ENCODE results near the gene SECISBP2L.

Gene SECISBP2L

GRCh38 chr15:48945386-48945785 lies 100.9 kb downstream of the SECISBP2L start:
- TF ChIP-seq EZH2phosphoT487 (IDR thresholded peaks at IDR 0.05; ENCODE audit: borderline replicate concordance, low read length) = no peak
- TF ChIP-seq, protein P1, sequence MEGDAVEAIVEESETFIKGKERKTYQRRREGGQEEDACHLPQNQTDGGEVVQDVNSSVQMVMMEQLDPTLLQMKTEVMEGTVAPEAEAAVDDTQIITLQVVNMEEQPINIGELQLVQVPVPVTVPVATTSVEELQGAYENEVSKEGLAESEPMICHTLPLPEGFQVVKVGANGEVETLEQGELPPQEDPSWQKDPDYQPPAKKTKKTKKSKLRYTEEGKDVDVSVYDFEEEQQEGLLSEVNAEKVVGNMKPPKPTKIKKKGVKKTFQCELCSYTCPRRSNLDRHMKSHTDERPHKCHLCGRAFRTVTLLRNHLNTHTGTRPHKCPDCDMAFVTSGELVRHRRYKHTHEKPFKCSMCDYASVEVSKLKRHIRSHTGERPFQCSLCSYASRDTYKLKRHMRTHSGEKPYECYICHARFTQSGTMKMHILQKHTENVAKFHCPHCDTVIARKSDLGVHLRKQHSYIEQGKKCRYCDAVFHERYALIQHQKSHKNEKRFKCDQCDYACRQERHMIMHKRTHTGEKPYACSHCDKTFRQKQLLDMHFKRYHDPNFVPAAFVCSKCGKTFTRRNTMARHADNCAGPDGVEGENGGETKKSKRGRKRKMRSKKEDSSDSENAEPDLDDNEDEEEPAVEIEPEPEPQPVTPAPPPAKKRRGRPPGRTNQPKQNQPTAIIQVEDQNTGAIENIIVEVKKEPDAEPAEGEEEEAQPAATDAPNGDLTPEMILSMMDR (IDR thresholded peaks at IDR 0.05; ENCODE audit: low read depth, low read length, poor library complexity, severe bottlenecking) = no peak
- Histone ChIP-seq H3K9me2 (replicated peaks; ENCODE audit: control insufficient read depth, low read length) (no peaks in the 10 kb centered on the region; the same call in 1 of the 2 replicates), H4K20me1 (ENCODE audit: control insufficient read depth, insufficient read depth, low read depth, low read length) (no peaks in the 10 kb centered on the region), H3K27ac (ENCODE audit: low read depth, low read length) (no peak overlapping the region), H3K27me3 (ENCODE audit: control insufficient read depth, low read length) (peaks cover 5% of the 10 kb centered on the region; the same call in 1 of the 2 replicates), H3K4me2 (ENCODE audit: low read length) (no peak overlapping the region), H3K4me1 (ENCODE audit: control insufficient read depth, low read length) (no peaks in the 10 kb centered on the region), H3F3A (ENCODE audit: control insufficient read depth, insufficient read depth) (no peaks in the 10 kb centered on the region), H3K79me2 (ENCODE audit: control insufficient read depth, low read length) (no peaks in the 10 kb centered on the region), H3K36me3 (ENCODE audit: control insufficient read depth, low read length) (no peaks in the 10 kb centered on the region), H3K9me3 (ENCODE audit: control insufficient read depth, insufficient read depth, low read length) (no peaks in the 10 kb centered on the region), H3K4me3 (ENCODE audit: low read length) (no peak overlapping the region)

GRCh38 chr15:48941904-48942303 lies 104.3 kb downstream of the SECISBP2L start:
- no peaks in the 10 kb centered on the region for H3K9me3 ChIP-seq (ENCODE audit: control insufficient read depth, insufficient read depth, low read length)
- no peak overlapping the region for H3K27ac ChIP-seq (ENCODE audit: low read depth, low read length)
- H3K79me2 ChIP-seq (ENCODE audit: control insufficient read depth, low read length) = no peaks in the 10 kb centered on the region
- H3K27me3 ChIP-seq (ENCODE audit: control insufficient read depth, low read length) = peaks cover 5% of the 10 kb centered on the region; the same call in 1 of the 2 replicates
- no peak for TF ChIP-seq EZH2phosphoT487 (IDR thresholded peaks at IDR 0.05; ENCODE audit: borderline replicate concordance, low read length)
- TF ChIP-seq, protein P1 (IDR thresholded peaks at IDR 0.05; ENCODE audit: low read depth, low read length, poor library complexity, severe bottlenecking) = no peak
- H3K36me3 ChIP-seq (ENCODE audit: control insufficient read depth, low read length) = no peaks in the 10 kb centered on the region
- no peaks in the 10 kb centered on the region for H3F3A ChIP-seq (ENCODE audit: control insufficient read depth, insufficient read depth)
- no peak overlapping the region for H3K4me3 ChIP-seq (ENCODE audit: low read length)
- no peaks in the 10 kb centered on the region for H4K20me1 ChIP-seq (ENCODE audit: control insufficient read depth, insufficient read depth, low read depth, low read length)
- H3K9me2 ChIP-seq (replicated peaks; ENCODE audit: control insufficient read depth, low read length) = no peaks in the 10 kb centered on the region; the same call in 1 of the 2 replicates
- no peaks in the 10 kb centered on the region for H3K4me1 ChIP-seq (ENCODE audit: control insufficient read depth, low read length)
- H3K4me2 ChIP-seq (ENCODE audit: low read length) = no peak overlapping the region

GRCh38 chr15:48940508-48940907 lies 105.7 kb downstream of the SECISBP2L start:
- no peak overlapping the region for H3K4me2 ChIP-seq (ENCODE audit: low read length)
- no peaks in the 10 kb centered on the region for H3K79me2 ChIP-seq (ENCODE audit: control insufficient read depth, low read length)
- H3K9me3 ChIP-seq (ENCODE audit: control insufficient read depth, insufficient read depth, low read length) = no peaks in the 10 kb centered on the region
- H3K36me3 ChIP-seq (ENCODE audit: control insufficient read depth, low read length) = no peaks in the 10 kb centered on the region
- no peak overlapping the region for H3K27ac ChIP-seq (ENCODE audit: low read depth, low read length)
- H3F3A ChIP-seq (ENCODE audit: control insufficient read depth, insufficient read depth) = no peaks in the 10 kb centered on the region
- no peak for TF ChIP-seq EZH2phosphoT487 (IDR thresholded peaks at IDR 0.05; ENCODE audit: borderline replicate concordance, low read length)
- TF ChIP-seq, protein P1 (IDR thresholded peaks at IDR 0.05; ENCODE audit: low read depth, low read length, poor library complexity, severe bottlenecking) = no peak
- no peaks in the 10 kb centered on the region for H3K4me1 ChIP-seq (ENCODE audit: control insufficient read depth, low read length)
- peaks cover 10% of the 10 kb centered on the region for H3K27me3 ChIP-seq (ENCODE audit: control insufficient read depth, low read length)
- H3K9me2 ChIP-seq (replicated peaks; ENCODE audit: control insufficient read depth, low read length) = no peaks in the 10 kb centered on the region; the same call in 1 of the 2 replicates
- no peaks in the 10 kb centered on the region for H4K20me1 ChIP-seq (ENCODE audit: control insufficient read depth, insufficient read depth, low read depth, low read length)
- H3K4me3 ChIP-seq (ENCODE audit: low read length) = no peak overlapping the region
